ENCODE measurements around the gene B9D1. TPM values are rescaled to one million over a fixed set of nuclear protein-coding genes. Genes with fewer than 3 reads are reported as not detected.

Gene B9D1
- total RNA-seq, 2 donors from 2014 or later, result 37.7 to 42.8 TPM

DNA sequence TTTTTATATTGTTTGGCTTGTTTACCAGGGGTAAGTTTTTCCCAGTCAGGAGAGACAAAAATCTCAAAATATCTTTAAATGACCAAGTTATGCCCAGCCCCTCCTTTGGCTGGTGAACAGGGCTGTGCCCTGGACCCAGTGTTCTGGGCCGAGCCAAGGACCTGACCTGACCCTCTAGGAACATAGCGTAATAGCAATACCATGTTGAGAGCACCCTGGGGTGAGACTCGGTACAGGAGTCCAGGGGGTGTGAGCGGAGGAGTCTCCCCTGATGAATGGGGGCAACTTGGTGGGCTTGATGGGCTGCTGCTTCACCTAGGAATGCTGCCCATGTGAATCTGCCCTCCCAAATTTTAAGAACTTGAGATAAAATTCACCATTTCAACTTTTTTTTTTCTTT, 47.4 kb downstream of the B9D1 start:
- Histone ChIP-seq H3K27me3 (ENCODE audit: control insufficient read depth, insufficient read depth, low read length, poor library complexity, severe bottlenecking) (no peaks in the 10 kb centered on the region), H3K9me3 (ENCODE audit: control insufficient read depth, low read length) (no peaks in the 10 kb centered on the region), H3K4me1 (ENCODE audit: control insufficient read depth, insufficient read depth, low read length) (no peaks in the 10 kb centered on the region), H3K27ac (ENCODE audit: low read depth, low read length) (no peak overlapping the region), H3K36me3 (ENCODE audit: control insufficient read depth, insufficient read depth, low read length) (peaks cover 33% of the 10 kb centered on the region), H3K4me3 (ENCODE audit: low read length) (no peak overlapping the region), H3K9ac (ENCODE audit: extremely low read depth, low read length, poor library complexity, severe bottlenecking) (no peak overlapping the region)
- peaks cover 18% of the 10 kb centered on the region for H3K4me1 Mint-ChIP-seq
- peaks cover 40% of the 10 kb centered on the region for H3K36me3 Mint-ChIP-seq (ENCODE audit: low read depth)
- peak; percentile 20 for DNase-seq
- 92 to 96% methylated on average over 2 to 4 of the region's 4 CpGs for WGBS, 2 experiments (ENCODE audit: insufficient coverage in 1 of 2, insufficient read length in 1 of 2)
- peak overlapping the region; percentile 70 for H3K27ac Mint-ChIP-seq
- no peaks in the 10 kb centered on the region for H3K9me3 Mint-ChIP-seq
- no peak overlapping the region for H3K4me3 Mint-ChIP-seq
- no peaks in the 10 kb centered on the region for H3K27me3 Mint-ChIP-seq (ENCODE audit: insufficient read depth)
- TF ChIP-seq, protein P1, sequence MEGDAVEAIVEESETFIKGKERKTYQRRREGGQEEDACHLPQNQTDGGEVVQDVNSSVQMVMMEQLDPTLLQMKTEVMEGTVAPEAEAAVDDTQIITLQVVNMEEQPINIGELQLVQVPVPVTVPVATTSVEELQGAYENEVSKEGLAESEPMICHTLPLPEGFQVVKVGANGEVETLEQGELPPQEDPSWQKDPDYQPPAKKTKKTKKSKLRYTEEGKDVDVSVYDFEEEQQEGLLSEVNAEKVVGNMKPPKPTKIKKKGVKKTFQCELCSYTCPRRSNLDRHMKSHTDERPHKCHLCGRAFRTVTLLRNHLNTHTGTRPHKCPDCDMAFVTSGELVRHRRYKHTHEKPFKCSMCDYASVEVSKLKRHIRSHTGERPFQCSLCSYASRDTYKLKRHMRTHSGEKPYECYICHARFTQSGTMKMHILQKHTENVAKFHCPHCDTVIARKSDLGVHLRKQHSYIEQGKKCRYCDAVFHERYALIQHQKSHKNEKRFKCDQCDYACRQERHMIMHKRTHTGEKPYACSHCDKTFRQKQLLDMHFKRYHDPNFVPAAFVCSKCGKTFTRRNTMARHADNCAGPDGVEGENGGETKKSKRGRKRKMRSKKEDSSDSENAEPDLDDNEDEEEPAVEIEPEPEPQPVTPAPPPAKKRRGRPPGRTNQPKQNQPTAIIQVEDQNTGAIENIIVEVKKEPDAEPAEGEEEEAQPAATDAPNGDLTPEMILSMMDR (conservative IDR thresholded peaks at IDR 0.05), result no peak

DNA sequence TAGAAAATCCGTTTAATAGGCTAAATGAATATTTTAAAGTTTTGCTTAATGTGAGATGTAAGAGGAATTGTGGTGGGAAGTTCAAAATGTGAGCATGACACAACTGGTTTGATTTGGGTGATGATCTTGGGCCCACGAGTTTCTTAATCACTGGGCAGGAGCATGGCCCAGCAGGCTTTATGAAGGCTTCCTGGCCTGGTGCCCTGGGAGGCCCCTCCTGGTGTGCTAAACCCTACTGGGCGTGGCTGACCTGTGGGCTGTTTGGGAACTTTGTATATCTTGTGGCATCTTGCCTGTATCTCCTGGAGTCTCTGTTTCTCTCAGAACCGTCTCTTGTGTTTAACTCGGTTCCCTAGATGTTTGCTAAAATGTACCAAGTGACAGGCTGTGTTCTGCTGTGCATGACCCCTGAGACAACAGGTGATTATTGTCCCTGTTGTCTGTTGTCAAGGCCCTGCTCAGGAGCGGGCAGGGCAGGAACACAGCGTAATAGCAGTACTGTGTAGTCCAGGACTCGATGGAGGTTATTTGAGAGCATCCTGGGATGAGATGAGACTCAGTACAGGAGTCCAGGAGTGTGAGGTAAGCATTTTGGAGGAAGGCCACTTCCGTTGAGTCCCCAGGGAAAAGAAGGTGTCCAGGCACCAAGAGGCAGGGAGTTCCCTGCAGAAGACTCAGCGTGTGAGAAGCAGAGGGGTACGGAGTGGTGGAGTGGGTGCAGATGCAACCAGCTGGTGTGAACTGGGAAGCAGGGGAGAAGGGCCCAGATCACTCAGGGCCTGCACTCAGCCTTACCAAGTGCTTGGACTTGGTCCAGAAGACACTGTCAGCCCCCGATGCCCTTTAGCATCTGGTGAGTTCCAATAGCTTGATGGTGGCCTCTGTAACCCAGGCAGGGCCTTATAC, 48.5 kb downstream of the B9D1 start:
- DNase-seq, result peak; percentile 44
- Mint-ChIP-seq H3K36me3 (ENCODE audit: low read depth) (peaks cover 46% of the 10 kb centered on the region), H3K27ac (no peak overlapping the region), H3K27me3 (ENCODE audit: insufficient read depth) (no peaks in the 10 kb centered on the region), H3K4me1 (peaks cover 18% of the 10 kb centered on the region), H3K9me3 (no peaks in the 10 kb centered on the region), H3K4me3 (no peak overlapping the region)
- Histone ChIP-seq H3K4me3 (ENCODE audit: low read length) (no peak overlapping the region), H3K9ac (ENCODE audit: extremely low read depth, low read length, poor library complexity, severe bottlenecking) (no peak overlapping the region), H3K4me1 (ENCODE audit: control insufficient read depth, insufficient read depth, low read length) (no peaks in the 10 kb centered on the region), H3K36me3 (ENCODE audit: control insufficient read depth, insufficient read depth, low read length) (peaks cover 41% of the 10 kb centered on the region), H3K27me3 (ENCODE audit: control insufficient read depth, insufficient read depth, low read length, poor library complexity, severe bottlenecking) (no peaks in the 10 kb centered on the region), H3K27ac (ENCODE audit: low read depth, low read length) (peak overlapping the region; percentile 10), H3K9me3 (ENCODE audit: control insufficient read depth, low read length) (no peaks in the 10 kb centered on the region)
- WGBS, 2 experiments (ENCODE audit: insufficient coverage in 1 of 2, insufficient read length in 1 of 2), result 93% methylated on average over 10 to 12 of the region's 12 CpGs
- TF ChIP-seq, protein P1 (conservative IDR thresholded peaks at IDR 0.05), result no peak

DNA sequence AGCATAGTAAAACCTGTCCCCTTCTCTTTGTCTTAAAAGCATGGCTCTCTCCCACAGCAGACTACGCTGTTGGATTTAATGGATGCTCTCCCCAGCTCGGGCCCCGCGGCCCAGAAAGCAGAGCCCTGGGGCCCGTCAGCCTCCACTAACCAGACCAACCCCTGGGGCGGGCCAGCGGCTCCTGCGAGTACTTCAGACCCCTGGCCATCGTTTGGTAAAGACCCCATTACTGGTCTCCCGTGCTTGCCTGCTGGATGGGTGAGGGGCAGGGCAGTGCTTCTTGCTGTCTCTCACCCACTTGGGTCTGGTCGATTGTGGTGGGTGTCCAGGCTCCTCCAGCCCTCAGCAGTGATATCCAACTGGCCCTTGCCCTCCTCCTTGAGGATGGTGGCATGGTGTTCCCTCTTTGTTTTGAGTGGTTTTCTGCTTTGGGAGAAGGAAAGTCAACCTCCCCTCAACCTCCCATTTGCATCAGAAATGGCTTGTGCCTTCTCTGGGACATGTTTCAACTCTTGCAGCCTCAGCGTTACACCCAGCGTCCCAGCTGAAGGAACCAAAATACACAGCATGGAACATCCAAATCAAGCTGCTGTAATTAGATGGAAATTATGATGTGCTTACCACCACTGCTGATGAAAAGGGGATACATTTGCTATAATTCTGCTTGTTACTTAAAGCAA, 49.3 kb downstream of the B9D1 start:
- TF ChIP-seq, protein P1 (conservative IDR thresholded peaks at IDR 0.05), result no peak
- H3K36me3 ChIP-seq (ENCODE audit: control insufficient read depth, insufficient read depth, low read length), result peaks cover 41% of the 10 kb centered on the region
- WGBS, 2 experiments (ENCODE audit: insufficient coverage in 1 of 2, insufficient read length in 1 of 2), result 95% methylated on average over 4 to 13 of the region's 13 CpGs
- H3K27me3 ChIP-seq (ENCODE audit: control insufficient read depth, insufficient read depth, low read length, poor library complexity, severe bottlenecking), result no peaks in the 10 kb centered on the region
- H3K4me3 Mint-ChIP-seq, result no peak overlapping the region
- no peak overlapping the region for H3K9ac ChIP-seq (ENCODE audit: extremely low read depth, low read length, poor library complexity, severe bottlenecking)
- no peak overlapping the region for H3K4me3 ChIP-seq (ENCODE audit: low read length)
- no peak for DNase-seq
- peaks cover 18% of the 10 kb centered on the region for H3K4me1 Mint-ChIP-seq
- no peaks in the 10 kb centered on the region for H3K9me3 Mint-ChIP-seq
- H3K4me1 ChIP-seq (ENCODE audit: control insufficient read depth, insufficient read depth, low read length), result no peaks in the 10 kb centered on the region
- H3K27me3 Mint-ChIP-seq (ENCODE audit: insufficient read depth), result no peaks in the 10 kb centered on the region
- H3K27ac ChIP-seq (ENCODE audit: low read depth, low read length), result no peak overlapping the region
- no peak overlapping the region for H3K27ac Mint-ChIP-seq
- H3K36me3 Mint-ChIP-seq (ENCODE audit: low read depth), result peaks cover 49% of the 10 kb centered on the region
- H3K9me3 ChIP-seq (ENCODE audit: control insufficient read depth, low read length), result no peaks in the 10 kb centered on the region
